HEK293T (cell line): Measurements from ENCODE around the gene SVIL.

Experiments
- BHLHE40 ChIP-seq: fragments of 450-650 bp; IDR thresholded peaks from 2 replicates; pipeline ENCODE4 v1.6.1; 2016; ENCODE audit warnings: mild to moderate bottlenecking, moderate library complexity, borderline replicate concordance
- FOXK2 ChIP-seq: fragments of 450-650 bp; IDR thresholded peaks from 2 replicates; pipeline ENCODE4 v1.6.1; 2016; ENCODE audit warnings: mild to moderate bottlenecking
- FOXM1 ChIP-seq: fragments of 450-650 bp; IDR thresholded peaks from 2 replicates; pipeline ENCODE4 v1.6.1; 2017; ENCODE audit warnings: mild to moderate bottlenecking, borderline replicate concordance
- SP1 ChIP-seq: fragments of 450-650 bp; IDR thresholded peaks from 2 replicates; pipeline ENCODE4 v1.6.1; 2017
- TARDBP ChIP-seq: fragments of 450-650 bp; IDR thresholded peaks from 2 replicates; pipeline ENCODE4 v1.6.1; 2016

DNA sequence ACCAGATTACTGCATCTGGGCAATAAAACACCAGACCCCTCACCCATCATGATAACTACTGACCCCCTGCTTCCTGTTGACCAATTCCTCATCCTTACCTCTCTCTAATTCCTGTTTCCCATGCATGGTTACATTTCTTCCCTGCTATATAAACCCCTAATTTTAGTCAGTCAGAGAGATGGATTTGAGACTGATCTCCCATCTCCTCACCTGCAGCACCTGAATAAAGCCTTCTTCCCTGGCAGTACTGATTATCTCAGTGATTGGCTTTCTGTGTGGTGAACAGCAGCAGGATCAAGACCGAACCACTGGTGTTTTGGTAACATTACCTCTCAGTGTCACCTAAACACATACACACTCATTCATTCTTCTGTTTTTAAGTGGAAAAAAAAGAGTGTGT is 41.2 kb upstream of the SVIL start:
- no peak for TF ChIP-seq TARDBP
- TF ChIP-seq FOXM1 = no peak
- no peak for TF ChIP-seq SP1
- TF ChIP-seq FOXK2 = no peak
- TF ChIP-seq BHLHE40 = no peak
